MM.1S (cell line): ENCODE measurements around the gene OR4D9.
"Not testable (repeated sequence)": the region's sequence is repeated elsewhere in the genome, so short reads cannot be mapped to it uniquely, and the experiment has no call there.

Experiments
- EZH2 ChIP-seq: fragments of 300-600 bp; sonication (generic); optimal IDR thresholded peaks from 2 replicates; pipeline ENCODE3; 2017; ENCODE audit warnings: low read depth, mild to moderate bottlenecking, antibody characterized with exemption, low read length, mixed read lengths
- EZH2phosphoT487 ChIP-seq: fragments of 300-600 bp; sonication (generic); IDR thresholded peaks from 2 replicates; pipeline ENCODE4 v1.6.1; 2018; ENCODE audit warnings: antibody characterized with exemption, low read length
- TF ChIP-seq, protein P1 (sequence below): fragments of 300-600 bp; sonication (generic); IDR thresholded peaks from 2 replicates; pipeline ENCODE4 v1.5.1; 2016; ENCODE audit warnings: antibody characterized with exemption, low read length, mixed read lengths

GRCh38 chr11:59520139-59520538, 8.8 kb downstream of the OR4D9 start:
- TF ChIP-seq, protein P1, sequence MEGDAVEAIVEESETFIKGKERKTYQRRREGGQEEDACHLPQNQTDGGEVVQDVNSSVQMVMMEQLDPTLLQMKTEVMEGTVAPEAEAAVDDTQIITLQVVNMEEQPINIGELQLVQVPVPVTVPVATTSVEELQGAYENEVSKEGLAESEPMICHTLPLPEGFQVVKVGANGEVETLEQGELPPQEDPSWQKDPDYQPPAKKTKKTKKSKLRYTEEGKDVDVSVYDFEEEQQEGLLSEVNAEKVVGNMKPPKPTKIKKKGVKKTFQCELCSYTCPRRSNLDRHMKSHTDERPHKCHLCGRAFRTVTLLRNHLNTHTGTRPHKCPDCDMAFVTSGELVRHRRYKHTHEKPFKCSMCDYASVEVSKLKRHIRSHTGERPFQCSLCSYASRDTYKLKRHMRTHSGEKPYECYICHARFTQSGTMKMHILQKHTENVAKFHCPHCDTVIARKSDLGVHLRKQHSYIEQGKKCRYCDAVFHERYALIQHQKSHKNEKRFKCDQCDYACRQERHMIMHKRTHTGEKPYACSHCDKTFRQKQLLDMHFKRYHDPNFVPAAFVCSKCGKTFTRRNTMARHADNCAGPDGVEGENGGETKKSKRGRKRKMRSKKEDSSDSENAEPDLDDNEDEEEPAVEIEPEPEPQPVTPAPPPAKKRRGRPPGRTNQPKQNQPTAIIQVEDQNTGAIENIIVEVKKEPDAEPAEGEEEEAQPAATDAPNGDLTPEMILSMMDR: not testable (repeated sequence)
- not testable (repeated sequence) for TF ChIP-seq EZH2phosphoT487, EZH2
